Cardiac muscle cell (in vitro differentiated cells and primary cell): ENCODE measurements around the gene IL36A. TPM values are rescaled to one million over a fixed set of nuclear protein-coding genes. Genes with fewer than 3 reads are reported as not detected.

Experiments used
- DNase-seq, 2 donors: peaks; one replicate each; pipeline versions ENCODE4 v3.0.0 to v3.0.0-alpha.2; 2010 to 2017; ENCODE audit warnings: low read depth in 1 of 2, low spot score in 1 of 2
- H3K27ac ChIP-seq: fragments of 200-600 bp; sonication (generic); 2 replicates; pipeline ENCODE4 v1.5.1; 2016
- H3K27me3 ChIP-seq: fragments of 200-600 bp; sonication (generic); 2 replicates; pipeline ENCODE4 v1.6.0; 2016; ENCODE audit warnings: control low read depth
- H3K36me3 ChIP-seq: fragments of 200-600 bp; sonication (generic); 2 replicates; pipeline ENCODE4 v1.5.1; 2016; ENCODE audit warnings: control low read depth
- H3K4me1 ChIP-seq: fragments of 200-600 bp; sonication (generic); 2 replicates; pipeline ENCODE4 v1.8.1; 2017; ENCODE audit warnings: low read depth, mild to moderate bottlenecking, mixed run types
- H3K4me3 ChIP-seq: fragments of 200-600 bp; sonication (generic); 2 replicates; pipeline ENCODE4 v1.5.1; 2016; ENCODE audit warnings: mild to moderate bottlenecking
- H3K9me3 ChIP-seq: fragments of 200-600 bp; sonication (generic); 2 replicates; pipeline ENCODE4 v1.5.1; 2017; ENCODE audit warnings: low read depth, mild to moderate bottlenecking, control low read depth
- CTCF ChIP-seq: IDR thresholded peaks from 2 replicates; pipeline ENCODE4 v1.5.1; 2012; ENCODE audit warnings: low read depth, mild to moderate bottlenecking, low read length
- polyA plus RNA-seq: library from polyadenylated mRNA; unstranded; fragments of >200 nt; fragmentation: Nextera tagmentation; extraction: Ambion mirVana; gene quantifications from 2 replicates; pipeline ENCODE4 v1.2.1, GENCODE V29; 2016
- total RNA-seq: library from RNA; depleted of rRNA; stranded (reverse); fragments of >200 nt; gene quantifications from 2 replicates; pipeline ENCODE4 v1.2.3, GENCODE V29; 2016

The IL36A gene
- total and polyA plus RNA-seq, 2 experiments from 2014 or later, result not detected

GRCh38 chr2:113038291-113038690, 33.0 kb downstream of the IL36A start:
- DNase-seq, result no peak
- no peaks in the 10 kb centered on the region for H3K36me3 ChIP-seq
- H3K27ac ChIP-seq, result no peak overlapping the region
- H3K4me1 ChIP-seq, result no peaks in the 10 kb centered on the region
- no peak for TF ChIP-seq CTCF
- no peaks in the 10 kb centered on the region for H3K9me3 ChIP-seq
- no peak overlapping the region for H3K4me3 ChIP-seq
- no peaks in the 10 kb centered on the region for H3K27me3 ChIP-seq

GRCh38 chr2:113039158-113039557, 33.9 kb downstream of the IL36A start:
- H3K27me3 ChIP-seq, result no peaks in the 10 kb centered on the region
- TF ChIP-seq CTCF, result no peak
- no peaks in the 10 kb centered on the region for H3K4me1 ChIP-seq
- no peaks in the 10 kb centered on the region for H3K9me3 ChIP-seq
- no peak for DNase-seq
- no peak overlapping the region for H3K4me3 ChIP-seq
- H3K27ac ChIP-seq, result no peak overlapping the region
- H3K36me3 ChIP-seq, result no peaks in the 10 kb centered on the region

- no peak overlapping the region for H3K27ac ChIP-seq
- H3K36me3 ChIP-seq, result no peaks in the 10 kb centered on the region
- no peak for DNase-seq
- H3K27me3 ChIP-seq, result no peaks in the 10 kb centered on the region
- no peak for TF ChIP-seq CTCF
- no peaks in the 10 kb centered on the region for H3K4me1 ChIP-seq
- no peaks in the 10 kb centered on the region for H3K9me3 ChIP-seq
- H3K4me3 ChIP-seq, result no peak overlapping the region
Measured at GRCh38 chr2:113039719-113040118, 34.5 kb downstream of the IL36A start.

GRCh38 chr2:113041871-113042270, 36.6 kb downstream of the IL36A start:
- Histone ChIP-seq H3K27me3 (no peaks in the 10 kb centered on the region), H3K36me3 (no peaks in the 10 kb centered on the region), H3K4me3 (no peak overlapping the region), H3K4me1 (no peaks in the 10 kb centered on the region), H3K27ac (no peak overlapping the region), H3K9me3 (no peaks in the 10 kb centered on the region)
- DNase-seq, result no peak
- no peak for TF ChIP-seq CTCF

- Histone ChIP-seq H3K36me3 (no peaks in the 10 kb centered on the region), H3K4me3 (no peak overlapping the region), H3K27ac (no peak overlapping the region), H3K4me1 (no peaks in the 10 kb centered on the region), H3K9me3 (peaks cover 3% of the 10 kb centered on the region), H3K27me3 (no peaks in the 10 kb centered on the region)
- no peak for TF ChIP-seq CTCF
- DNase-seq, result no peak
Measured at GRCh38 chr2:113046465-113046864, 41.2 kb downstream of the IL36A start.
